Caco-2 (cell line): ENCODE measurements around the gene TLE3. TPM values are rescaled to one million over a fixed set of nuclear protein-coding genes. Genes with fewer than 3 reads are reported as not detected.

Experiments used
- BruUV-seq: library from RNA; stranded (reverse); fragments of 400-500 nt; replicated peaks from 2 replicates; lab custom pipeline; 2021; lab: Mats Ljungman, UMichigan
- CTCF ChIA-PET: fragments of 300-600 bp; sonication (Branson Sonifier 250); formaldehyde crosslinking; loops from one replicate; lab custom pipeline; 2022; ENCODE audit warnings: antibody characterized with exemption; lab: Charles Lee
- POLR2A ChIA-PET: fragments of 300-600 bp; sonication (Branson Sonifier 250); formaldehyde crosslinking; loops from one replicate; lab custom pipeline; 2022; ENCODE audit warnings: antibody characterized with exemption; lab: Charles Lee
- DNase-seq, 2 experiments: peaks; one replicate each; pipeline versions ENCODE4 v3.0.0 to v3.0.0-alpha.2; 2020 to 2022
- H3K27me3 ChIP-seq: replicated peaks from 2 replicates; pipeline ENCODE4 v1.6.0; 2011; ENCODE audit warnings: low read length; ENCODE audit not compliant: control insufficient read depth, insufficient read depth
- H3K36me3 ChIP-seq: 2 replicates; pipeline ENCODE4 v1.5.1; 2011; ENCODE audit warnings: low read length; ENCODE audit not compliant: control insufficient read depth, insufficient read depth
- H3K4me1 ChIP-seq: fragments of 250-450 bp; sonication (Bioruptor Pico); 2 replicates; pipeline ENCODE4 v1.5.1; 2020; ENCODE audit warnings: mild to moderate bottlenecking
- H3K4me3 ChIP-seq: 2 replicates; pipeline ENCODE4 v1.5.1; 2011; ENCODE audit warnings: low read depth, mild to moderate bottlenecking, control low read depth, low read length
- H3K9me3 ChIP-seq: fragments of 250-450 bp; sonication (Bioruptor Pico); 2 replicates; pipeline ENCODE4 v1.5.1; 2020; ENCODE audit warnings: mild to moderate bottlenecking, moderate library complexity
- H3K27ac Mint-ChIP-seq: one replicate; pipeline ENCODE4 v1.8.0; 2022; ENCODE audit warnings: mixed read lengths; ENCODE audit not compliant: unreplicated experiment
- H3K27me3 Mint-ChIP-seq: one replicate; pipeline ENCODE4 v1.8.0; 2022; ENCODE audit warnings: mixed read lengths; ENCODE audit not compliant: insufficient read depth, unreplicated experiment
- H3K36me3 Mint-ChIP-seq: one replicate; pipeline ENCODE4 v1.8.0; 2022; ENCODE audit warnings: mild to moderate bottlenecking, mixed read lengths; ENCODE audit not compliant: insufficient read depth, unreplicated experiment
- H3K4me1 Mint-ChIP-seq: one replicate; pipeline ENCODE4 v1.8.0; 2022; ENCODE audit warnings: low read depth, mixed read lengths; ENCODE audit not compliant: unreplicated experiment
- H3K4me3 Mint-ChIP-seq: one replicate; pipeline ENCODE4 v1.8.0; 2022; ENCODE audit warnings: mild to moderate bottlenecking, moderate library complexity, mixed read lengths; ENCODE audit not compliant: unreplicated experiment
- H3K9me3 Mint-ChIP-seq: one replicate; pipeline ENCODE4 v1.8.0; 2022; ENCODE audit warnings: mixed read lengths; ENCODE audit not compliant: unreplicated experiment
- CTCF ChIP-seq, 2 experiments: fragments of 200-600 bp in 1 of 2; IDR thresholded peaks; 1 replicate in 1 of 2; 2 replicates in 1 of 2; pipeline versions ENCODE4 v1.5.1 to v1.8.0; 2011 to 2022; ENCODE audit warnings: antibody characterized with exemption in 1 of 2, control low read depth in 1 of 2, inconsistent platforms in 1 of 2, low read depth in 1 of 2, low read length in 1 of 2, mild to moderate bottlenecking in 1 of 2, moderate library complexity in 1 of 2; ENCODE audit not compliant: insufficient read depth in 1 of 2, severe bottlenecking in 1 of 2, unreplicated experiment in 1 of 2
- intact Hi-C: fragments of 100-400 bp; cut with micrococcal nuclease; formaldehyde crosslinking; loops from one replicate; pipeline ENCODE4 v1.10.0; 2022; ENCODE audit not compliant: unreplicated experiment
- total RNA-seq: library from RNA; stranded (reverse); gene quantifications from 2 replicates; pipeline ENCODE4 v1.2.3, GENCODE V29; 2022

TLE3 gene
- total RNA-seq, 1 experiment from 2014 or later: 105 TPM

GRCh38 chr15:70133781-70134421, 36.2 kb upstream of the TLE3 start:
- TF ChIP-seq CTCF (IDR thresholded peaks at IDR 0.05; ENCODE audit: insufficient read depth in 1 of 2, low read depth in 1 of 2, low read length in 1 of 2, severe bottlenecking in 1 of 2, unreplicated experiment in 1 of 2): no peak
- peaks cover 10% of the 10 kb centered on the region for H3K4me1 Mint-ChIP-seq
- no peak overlapping the region for H3K27ac Mint-ChIP-seq
- ChIA-PET CTCF (interaction anchor here (0.5 kb wide), 1 partner anchor 1912 kb away, joined by 4 read pairs; no protein-coding TSS in a partner anchor), POLR2A (no interaction called here)
- no peaks in the 10 kb centered on the region for H3K9me3 Mint-ChIP-seq
- intact Hi-C loops: no loop called here
- no peak for DNase-seq
- Histone ChIP-seq H3K27me3 (no peaks in the 10 kb centered on the region), H3K4me1 (peaks cover 19% of the 10 kb centered on the region), H3K9me3 (no peaks in the 10 kb centered on the region), H3K36me3 (no peaks in the 10 kb centered on the region), H3K4me3 (no peak overlapping the region)
- no TSS peak for BruUV-seq
- H3K36me3 Mint-ChIP-seq: no peaks in the 10 kb centered on the region
- no peak overlapping the region for H3K4me3 Mint-ChIP-seq
- H3K27me3 Mint-ChIP-seq: no peaks in the 10 kb centered on the region

- Mint-ChIP-seq H3K36me3 (no peaks in the 10 kb centered on the region), H3K4me3 (no peak overlapping the region), H3K9me3 (no peaks in the 10 kb centered on the region), H3K4me1 (peaks cover 6% of the 10 kb centered on the region), H3K27me3 (no peaks in the 10 kb centered on the region), H3K27ac (no peak overlapping the region)
- Histone ChIP-seq H3K4me3 (no peak overlapping the region), H3K9me3 (no peaks in the 10 kb centered on the region), H3K4me1 (peaks cover 14% of the 10 kb centered on the region), H3K36me3 (no peaks in the 10 kb centered on the region; the same call in 1 of the 2 replicates), H3K27me3 (no peaks in the 10 kb centered on the region)
- intact Hi-C loops: no loop called here
- no peak for DNase-seq
- CTCF ChIA-PET: no interaction called here
- POLR2A ChIA-PET: no interaction called here
- no peak for TF ChIP-seq CTCF (IDR thresholded peaks at IDR 0.05; ENCODE audit: insufficient read depth in 1 of 2, low read depth in 1 of 2, low read length in 1 of 2, severe bottlenecking in 1 of 2, unreplicated experiment in 1 of 2)
- BruUV-seq: no TSS peak
These were observed 35.6 kb upstream of the TLE3 start for GRCh38 chr15:70133296-70133695.

- Mint-ChIP-seq H3K27ac (no peak overlapping the region), H3K27me3 (no peaks in the 10 kb centered on the region), H3K9me3 (no peaks in the 10 kb centered on the region), H3K4me3 (no peak overlapping the region), H3K36me3 (no peaks in the 10 kb centered on the region), H3K4me1 (peaks cover 6% of the 10 kb centered on the region)
- intact Hi-C loops: no loop called here
- H3K9me3 ChIP-seq: no peaks in the 10 kb centered on the region
- no peak for TF ChIP-seq CTCF (IDR thresholded peaks at IDR 0.05; ENCODE audit: insufficient read depth in 1 of 2, low read depth in 1 of 2, low read length in 1 of 2, severe bottlenecking in 1 of 2, unreplicated experiment in 1 of 2)
- DNase-seq: no peak
- CTCF ChIA-PET: no interaction called here
- POLR2A ChIA-PET: no interaction called here
- BruUV-seq: no TSS peak
- peaks cover 14% of the 10 kb centered on the region for H3K4me1 ChIP-seq
- H3K27me3 ChIP-seq: no peaks in the 10 kb centered on the region
- no peak overlapping the region for H3K4me3 ChIP-seq
- H3K36me3 ChIP-seq: no peaks in the 10 kb centered on the region; the same call in 1 of the 2 replicates
These were observed 34.9 kb upstream of the TLE3 start for GRCh38 chr15:70132571-70132970.
